KMS-11 (cell line): ENCODE data around the gene CDK5RAP1.

Experiments
- H2AFZ ChIP-seq: fragments of 200-600 bp; sonication (generic); 2 replicates; pipeline ENCODE4 v1.6.1; 2016; ENCODE audit warnings: antibody characterized with exemption, mixed run types, low read depth
- H3K27ac ChIP-seq: fragments of 200-600 bp; sonication (generic); 2 replicates; pipeline ENCODE4 v1.6.1; 2016; ENCODE audit warnings: mild to moderate bottlenecking, mixed run types
- H3K27me3 ChIP-seq: fragments of 200-600 bp; sonication (generic); 2 replicates; pipeline ENCODE4 v1.6.1; 2017; ENCODE audit warnings: mild to moderate bottlenecking, low read depth, mixed run types, moderate library complexity; ENCODE audit not compliant: insufficient read depth
- H3K36me3 ChIP-seq: fragments of 200-600 bp; sonication (generic); 2 replicates; pipeline ENCODE4 v1.6.1; 2017; ENCODE audit warnings: mild to moderate bottlenecking, mixed run types; ENCODE audit not compliant: insufficient read depth
- H3K4me1 ChIP-seq: fragments of 200-600 bp; sonication (generic); 2 replicates; pipeline ENCODE4 v1.6.1; 2016; ENCODE audit warnings: mild to moderate bottlenecking, low read depth, mixed run types; ENCODE audit not compliant: poor library complexity, severe bottlenecking
- H3K4me2 ChIP-seq: fragments of 200-600 bp; sonication (generic); 2 replicates; pipeline ENCODE4 v1.7.0; 2016; ENCODE audit warnings: mild to moderate bottlenecking, mixed run types
- H3K4me3 ChIP-seq: fragments of 200-600 bp; sonication (generic); IDR thresholded peaks from 2 replicates; pipeline ENCODE4 v1.6.1; 2017; ENCODE audit warnings: low read depth, low read length, mixed read lengths; ENCODE audit not compliant: insufficient read depth
- H3K79me2 ChIP-seq: fragments of 200-600 bp; sonication (generic); 2 replicates; pipeline ENCODE4 v1.6.1; 2016; ENCODE audit warnings: low read depth, mixed run types; ENCODE audit not compliant: insufficient read depth
- H3K9ac ChIP-seq: fragments of 200-600 bp; sonication (generic); 2 replicates; pipeline ENCODE4 v1.6.1; 2016; ENCODE audit warnings: mild to moderate bottlenecking, mixed run types
- H4K20me1 ChIP-seq: fragments of 200-600 bp; sonication (generic); 2 replicates; pipeline ENCODE4 v1.6.1; 2016; ENCODE audit warnings: mild to moderate bottlenecking, mixed run types; ENCODE audit not compliant: insufficient read depth
- TF ChIP-seq, protein P1 (sequence below): fragments of 200-600 bp; sonication (generic); conservative IDR thresholded peaks from 2 replicates; pipeline ENCODE4 v1.6.1; 2017; ENCODE audit warnings: low read depth, mild to moderate bottlenecking, antibody characterized with exemption, low read length, moderate library complexity, mixed read lengths

CDK5RAP1 gene

DNA sequence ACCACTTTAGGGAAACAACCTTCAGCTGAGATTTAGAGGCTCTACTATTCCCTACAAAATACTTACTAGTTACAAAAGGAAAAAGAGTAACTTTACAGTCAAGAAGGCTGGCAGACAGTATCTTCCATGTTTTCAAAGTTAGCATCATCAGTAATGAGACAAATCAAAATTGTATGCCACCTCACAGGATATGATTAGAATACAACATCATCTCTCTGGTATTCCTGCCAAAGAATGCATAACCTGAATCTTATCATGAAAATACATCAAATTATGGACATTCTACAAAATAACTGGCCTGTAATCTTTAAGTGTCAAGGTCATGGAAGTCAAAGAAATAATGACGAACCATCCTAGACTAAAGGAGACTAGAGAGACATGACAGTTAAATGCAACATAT, 38.4 kb downstream of the CDK5RAP1 start:
- TF ChIP-seq, protein P1, sequence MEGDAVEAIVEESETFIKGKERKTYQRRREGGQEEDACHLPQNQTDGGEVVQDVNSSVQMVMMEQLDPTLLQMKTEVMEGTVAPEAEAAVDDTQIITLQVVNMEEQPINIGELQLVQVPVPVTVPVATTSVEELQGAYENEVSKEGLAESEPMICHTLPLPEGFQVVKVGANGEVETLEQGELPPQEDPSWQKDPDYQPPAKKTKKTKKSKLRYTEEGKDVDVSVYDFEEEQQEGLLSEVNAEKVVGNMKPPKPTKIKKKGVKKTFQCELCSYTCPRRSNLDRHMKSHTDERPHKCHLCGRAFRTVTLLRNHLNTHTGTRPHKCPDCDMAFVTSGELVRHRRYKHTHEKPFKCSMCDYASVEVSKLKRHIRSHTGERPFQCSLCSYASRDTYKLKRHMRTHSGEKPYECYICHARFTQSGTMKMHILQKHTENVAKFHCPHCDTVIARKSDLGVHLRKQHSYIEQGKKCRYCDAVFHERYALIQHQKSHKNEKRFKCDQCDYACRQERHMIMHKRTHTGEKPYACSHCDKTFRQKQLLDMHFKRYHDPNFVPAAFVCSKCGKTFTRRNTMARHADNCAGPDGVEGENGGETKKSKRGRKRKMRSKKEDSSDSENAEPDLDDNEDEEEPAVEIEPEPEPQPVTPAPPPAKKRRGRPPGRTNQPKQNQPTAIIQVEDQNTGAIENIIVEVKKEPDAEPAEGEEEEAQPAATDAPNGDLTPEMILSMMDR: no peak
- H3K36me3 ChIP-seq: peaks cover 15% of the 10 kb centered on the region; the same call in 1 of the 2 replicates

DNA sequence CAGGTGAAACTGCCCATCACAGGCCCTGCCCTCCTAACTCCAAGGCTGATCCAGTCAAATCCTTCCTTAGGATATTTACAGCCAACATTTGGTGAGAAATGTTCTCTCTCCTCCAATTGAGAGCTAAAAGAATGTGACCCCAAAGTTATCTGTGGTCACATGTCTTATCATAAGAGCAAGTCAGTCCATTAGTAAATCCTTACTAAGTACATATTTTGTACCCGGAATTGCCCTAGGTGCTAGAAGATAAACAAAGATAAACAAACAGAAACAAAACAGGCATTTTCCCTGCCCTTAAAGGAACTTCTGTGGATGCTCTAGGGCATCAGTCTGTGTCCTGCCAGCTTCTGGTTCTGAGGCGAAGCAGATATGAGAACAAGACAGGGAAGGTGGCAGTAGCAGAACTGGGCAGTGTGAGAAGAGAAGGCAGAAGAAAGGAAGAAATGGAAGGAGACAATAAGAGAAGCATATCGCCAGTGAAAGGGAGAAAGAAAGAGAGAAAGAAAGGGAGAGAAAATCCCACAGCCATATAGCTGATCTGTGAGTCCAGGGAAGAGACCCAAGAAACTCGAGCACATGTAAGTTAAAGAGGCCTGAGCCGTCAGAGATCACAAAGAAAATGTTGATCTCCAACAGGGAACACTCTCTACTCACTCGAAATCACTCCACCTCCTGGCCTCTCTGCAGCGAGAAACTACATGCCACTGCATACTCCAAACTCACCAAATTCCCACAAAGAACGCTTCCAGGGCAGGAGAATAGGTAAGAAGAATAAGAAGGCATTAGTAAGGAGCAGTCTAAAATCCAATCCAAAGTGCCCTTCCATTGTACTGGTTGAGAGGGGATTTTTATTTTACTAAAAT, 41.7 kb downstream of the CDK5RAP1 start:
- Histone ChIP-seq H3K27ac (no peak overlapping the region), H4K20me1 (no peaks in the 10 kb centered on the region), H3K4me2 (no peak overlapping the region), H3K9ac (no peak overlapping the region), H2AFZ (no peak overlapping the region), H3K27me3 (no peaks in the 10 kb centered on the region), H3K36me3 (peaks cover 14% of the 10 kb centered on the region; the same call in 1 of the 2 replicates), H3K4me1 (no peaks in the 10 kb centered on the region), H3K4me3 (no peak overlapping the region), H3K79me2 (no peaks in the 10 kb centered on the region)
- TF ChIP-seq, protein P1: no peak

More for the DNA sequence above, 38.4 kb downstream of the CDK5RAP1 start:
- H3K4me1 ChIP-seq: no peaks in the 10 kb centered on the region
- H4K20me1 ChIP-seq: no peaks in the 10 kb centered on the region
- no peak overlapping the region for H3K4me2 ChIP-seq
- H3K9ac ChIP-seq: no peak overlapping the region
- H3K79me2 ChIP-seq: no peaks in the 10 kb centered on the region
- no peak overlapping the region for H3K4me3 ChIP-seq
- no peaks in the 10 kb centered on the region for H3K27me3 ChIP-seq
- H3K27ac ChIP-seq: no peak overlapping the region
- H2AFZ ChIP-seq: no peak overlapping the region

DNA sequence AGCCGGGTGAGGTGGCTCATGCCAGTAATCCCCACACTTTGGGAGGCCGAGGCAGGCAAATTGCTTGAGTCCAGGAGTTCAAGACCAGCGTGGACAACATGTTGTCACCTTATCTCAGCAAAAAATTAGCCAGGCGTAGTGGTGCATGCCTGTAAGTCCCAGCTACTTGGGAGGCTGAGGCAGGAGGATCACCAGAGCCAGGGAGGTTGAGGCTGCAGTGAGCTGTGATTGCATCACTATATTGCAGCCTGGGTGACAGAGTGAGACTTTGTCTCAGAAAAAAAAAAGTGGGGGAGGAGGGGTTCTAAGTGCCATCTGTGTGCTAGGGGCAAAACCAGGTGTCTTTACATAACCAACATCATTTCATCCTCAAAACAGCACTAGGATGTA, 48.3 kb downstream of the CDK5RAP1 start:
- TF ChIP-seq, protein P1: no peak
- no peaks in the 10 kb centered on the region; the same call in 1 of the 2 replicates for H3K79me2 ChIP-seq
- no peaks in the 10 kb centered on the region for H4K20me1 ChIP-seq
- peaks cover 41% of the 10 kb centered on the region for H3K4me1 ChIP-seq
- H3K9ac ChIP-seq: no peak overlapping the region
- H3K4me3 ChIP-seq: no peak overlapping the region
- no peak overlapping the region for H3K27ac ChIP-seq
- H3K36me3 ChIP-seq: no peaks in the 10 kb centered on the region
- no peaks in the 10 kb centered on the region for H3K27me3 ChIP-seq
- H2AFZ ChIP-seq: no peak overlapping the region
- no peak overlapping the region for H3K4me2 ChIP-seq

DNA sequence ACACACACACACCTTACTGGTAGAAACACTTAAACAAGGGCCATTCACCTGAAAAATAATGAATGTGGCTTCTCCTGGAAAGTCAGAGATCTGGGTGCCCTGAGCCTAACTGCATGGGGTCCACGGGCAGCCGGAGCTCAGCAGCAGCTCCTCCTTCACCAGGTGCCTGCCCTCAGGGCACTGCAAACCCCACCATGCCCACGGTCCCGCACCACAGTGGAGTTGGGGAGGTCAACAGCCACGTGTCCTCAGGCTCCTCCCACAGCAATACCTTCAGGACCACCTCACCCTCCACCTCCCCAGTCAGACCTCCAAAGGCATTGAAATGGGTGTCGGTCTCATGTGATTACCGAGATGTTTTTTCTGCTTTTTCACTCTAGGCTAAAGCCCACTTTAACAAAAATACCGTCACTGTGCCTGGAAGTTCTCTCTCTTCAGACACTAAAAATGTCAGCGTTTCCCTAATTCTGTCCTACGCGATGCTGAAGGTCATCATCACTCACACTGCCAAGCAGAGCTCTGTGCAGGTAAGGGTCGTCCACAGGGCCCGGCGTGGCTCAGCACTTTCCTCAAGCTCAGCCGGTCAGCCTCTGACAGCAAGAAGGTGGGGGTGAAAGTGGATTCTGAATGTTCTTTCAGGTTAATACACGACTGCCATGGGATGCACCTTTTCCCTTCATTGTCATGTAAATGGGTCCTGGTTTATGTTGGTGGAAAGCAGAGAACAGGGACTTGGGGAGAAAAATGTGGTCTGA, 48.9 kb downstream of the CDK5RAP1 start:
- no peaks in the 10 kb centered on the region; the same call in 1 of the 2 replicates for H3K79me2 ChIP-seq
- H3K27ac ChIP-seq: no peak overlapping the region
- TF ChIP-seq, protein P1: no peak
- no peak overlapping the region for H2AFZ ChIP-seq
- no peaks in the 10 kb centered on the region for H4K20me1 ChIP-seq
- no peak overlapping the region for H3K4me3 ChIP-seq
- H3K4me2 ChIP-seq: no peak overlapping the region; the same call in 1 of the 2 replicates
- no peak overlapping the region for H3K9ac ChIP-seq
- H3K27me3 ChIP-seq: no peaks in the 10 kb centered on the region
- H3K4me1 ChIP-seq: peaks cover 41% of the 10 kb centered on the region
- no peaks in the 10 kb centered on the region for H3K36me3 ChIP-seq
